ENCODE data around the gene CMTM3. TPM values are rescaled to one million over a fixed set of nuclear protein-coding genes. Genes with fewer than 3 reads are reported as not detected.
A peak's percentile ranks its signal among the peaks of the same experiment; 100 is the strongest.
"Not testable (repeated sequence)": the region's sequence is repeated elsewhere in the genome, so short reads cannot be mapped to it uniquely, and the experiment has no call there.

CMTM3 gene
- total RNA-seq, 1 experiment from 2014 or later = 9.1 TPM

DNA sequence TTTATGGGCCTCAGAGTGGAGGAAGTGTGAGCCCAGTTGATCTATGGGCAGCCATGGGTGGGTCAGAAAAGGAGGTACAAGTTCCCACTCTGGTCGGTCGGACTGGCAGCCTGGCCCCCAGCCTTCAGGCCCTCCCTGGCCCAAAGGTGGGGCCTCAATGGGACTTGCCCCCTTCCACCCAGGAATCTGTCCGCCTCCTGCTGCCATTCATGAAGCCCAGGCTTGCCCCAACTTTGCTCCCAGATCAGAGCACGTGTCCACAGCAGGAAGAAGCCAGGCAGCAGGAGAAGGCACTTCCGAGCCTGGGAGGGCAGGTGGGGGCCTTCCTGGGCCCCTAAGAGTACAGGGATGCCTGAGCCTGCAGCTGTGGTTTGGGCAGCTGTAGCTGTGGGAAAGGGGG is 3.0 kb upstream of the CMTM3 start:
- in situ Hi-C loops (cut with HindIII; ENCODE audit: low pct_unique_long_range_greater_than_20kb, low sequenced_read_pairs) = no loop called here
- DNase-seq (ENCODE audit: low read depth, low spot score) = no peak

DNA sequence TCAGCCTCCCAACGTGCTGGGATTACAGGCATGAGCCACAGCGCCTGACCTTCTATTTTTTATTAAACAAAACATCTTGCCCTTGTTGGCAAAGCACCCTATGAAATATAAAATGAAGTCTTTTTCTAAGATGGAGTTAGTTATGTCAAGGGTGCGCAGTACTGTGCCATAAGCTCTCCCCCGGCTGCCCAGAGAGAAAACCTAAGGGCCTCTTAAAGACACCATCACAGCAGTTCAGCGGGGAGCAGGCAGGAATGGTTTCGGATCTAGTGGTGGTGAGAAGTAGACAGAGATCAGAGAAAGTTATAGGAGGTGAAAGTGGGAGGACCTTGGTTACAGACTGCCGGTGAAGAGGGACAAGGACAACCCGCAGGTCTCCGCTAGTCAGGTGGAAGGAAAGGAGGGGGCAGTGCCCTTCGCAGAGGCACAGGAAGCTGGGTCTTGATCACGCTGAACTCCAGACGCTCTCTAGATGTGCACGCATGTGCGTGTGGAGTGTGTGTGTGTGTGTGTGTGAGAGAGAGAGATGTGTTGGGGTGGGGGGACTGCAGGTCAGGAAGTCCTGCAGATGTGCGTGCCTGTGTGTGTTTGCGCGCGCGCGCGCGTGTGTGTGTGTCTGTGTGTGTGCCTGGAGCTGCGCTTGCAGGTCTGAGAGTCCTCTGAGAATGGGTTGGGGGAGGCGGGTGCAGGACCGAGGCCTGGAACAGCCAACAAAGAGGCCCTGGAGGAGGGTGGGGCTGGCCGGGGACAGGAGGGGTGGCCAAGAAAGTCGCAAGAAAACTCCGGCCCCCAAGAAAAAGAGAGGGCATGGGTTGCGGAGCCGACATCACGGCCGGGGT is 748 bp upstream of the CMTM3 start:
- in situ Hi-C loops (cut with HindIII; ENCODE audit: low pct_unique_long_range_greater_than_20kb, low sequenced_read_pairs) = no loop called here
- peak; percentile 68 for DNase-seq (ENCODE audit: low read depth, low spot score)

DNA sequence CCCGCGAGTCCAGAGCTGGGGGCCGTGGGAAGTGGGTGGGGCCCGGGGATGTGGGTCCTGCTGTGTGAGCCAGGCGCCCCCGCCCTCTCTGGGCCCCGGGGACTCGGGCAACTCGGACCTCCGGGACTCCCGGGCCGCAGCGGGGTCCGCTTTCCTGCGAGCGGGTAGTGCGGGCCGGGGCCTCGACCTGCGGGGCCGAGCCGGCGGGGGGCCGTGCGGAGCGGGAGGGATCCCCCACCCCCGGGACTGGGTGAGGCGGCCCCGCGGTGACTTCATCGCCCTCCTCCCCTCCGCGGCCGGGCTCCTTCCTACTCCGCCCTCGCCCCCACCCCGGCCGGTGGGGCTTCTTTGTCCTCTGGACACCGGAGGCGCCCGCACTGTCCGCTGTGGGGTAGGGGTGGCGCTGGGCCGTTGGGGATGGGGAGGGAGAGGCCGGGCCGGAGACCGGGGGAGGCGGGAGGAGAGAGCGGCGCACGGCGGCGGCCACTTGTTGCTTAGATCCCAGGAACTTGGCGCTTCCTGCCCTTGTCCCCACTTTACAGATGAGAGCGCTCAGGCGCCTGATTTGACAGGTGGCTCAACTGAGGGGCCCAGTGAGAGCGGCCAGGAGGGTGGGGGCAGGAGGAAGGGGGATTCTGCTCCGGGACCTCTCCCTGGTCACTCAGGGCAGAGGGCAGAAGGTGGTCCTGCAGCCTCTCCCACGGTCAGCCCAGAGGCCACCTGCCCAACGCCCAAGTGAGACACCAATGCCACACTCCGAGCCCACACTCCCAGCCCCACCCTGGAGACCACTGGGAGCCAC is 874 bp downstream of the CMTM3 start:
- in situ Hi-C loops (cut with HindIII; ENCODE audit: low pct_unique_long_range_greater_than_20kb, low sequenced_read_pairs) = no loop called here
- DNase-seq (ENCODE audit: low read depth, low spot score) = no peak

DNA sequence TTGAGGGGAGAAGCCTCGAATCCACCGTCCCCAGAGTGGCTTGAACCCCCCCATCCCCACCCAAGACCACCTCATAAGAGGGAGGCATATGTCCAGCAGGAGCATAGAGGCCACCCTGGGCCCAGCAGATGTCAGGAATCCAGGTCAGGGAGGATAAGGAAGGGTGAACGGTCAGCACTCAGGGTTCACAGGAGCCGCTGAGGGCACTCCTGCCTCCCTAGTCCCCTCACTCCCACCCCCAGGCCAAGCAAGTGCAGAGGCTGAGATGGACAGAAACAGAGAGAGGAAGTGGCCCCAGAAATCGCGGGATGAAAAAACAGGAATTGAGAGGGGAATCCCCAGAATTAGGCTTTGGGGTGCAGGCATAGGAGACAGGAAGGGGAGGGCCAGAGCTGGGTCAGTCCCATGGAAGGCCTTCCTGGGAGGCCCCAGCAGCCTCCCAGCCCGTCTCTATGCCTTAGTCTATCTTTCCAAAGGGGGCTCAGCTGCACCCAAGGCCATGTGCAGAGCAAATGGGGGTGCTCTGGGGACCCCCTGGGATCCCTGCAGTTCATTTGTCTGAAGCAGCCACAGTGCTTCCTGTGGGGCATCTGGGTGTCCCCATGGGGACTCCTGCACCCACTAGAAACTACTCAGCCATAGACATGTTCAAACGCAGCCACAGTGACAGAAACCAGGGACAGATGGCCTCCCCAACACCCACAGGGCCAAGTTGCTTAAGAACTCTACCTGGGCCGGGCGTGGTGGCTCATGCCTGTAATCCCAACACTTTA is 1.7 kb downstream of the CMTM3 start:
- in situ Hi-C loops (cut with HindIII; ENCODE audit: low pct_unique_long_range_greater_than_20kb, low sequenced_read_pairs) = no loop called here
- DNase-seq (ENCODE audit: low read depth, low spot score) = no peak

DNA sequence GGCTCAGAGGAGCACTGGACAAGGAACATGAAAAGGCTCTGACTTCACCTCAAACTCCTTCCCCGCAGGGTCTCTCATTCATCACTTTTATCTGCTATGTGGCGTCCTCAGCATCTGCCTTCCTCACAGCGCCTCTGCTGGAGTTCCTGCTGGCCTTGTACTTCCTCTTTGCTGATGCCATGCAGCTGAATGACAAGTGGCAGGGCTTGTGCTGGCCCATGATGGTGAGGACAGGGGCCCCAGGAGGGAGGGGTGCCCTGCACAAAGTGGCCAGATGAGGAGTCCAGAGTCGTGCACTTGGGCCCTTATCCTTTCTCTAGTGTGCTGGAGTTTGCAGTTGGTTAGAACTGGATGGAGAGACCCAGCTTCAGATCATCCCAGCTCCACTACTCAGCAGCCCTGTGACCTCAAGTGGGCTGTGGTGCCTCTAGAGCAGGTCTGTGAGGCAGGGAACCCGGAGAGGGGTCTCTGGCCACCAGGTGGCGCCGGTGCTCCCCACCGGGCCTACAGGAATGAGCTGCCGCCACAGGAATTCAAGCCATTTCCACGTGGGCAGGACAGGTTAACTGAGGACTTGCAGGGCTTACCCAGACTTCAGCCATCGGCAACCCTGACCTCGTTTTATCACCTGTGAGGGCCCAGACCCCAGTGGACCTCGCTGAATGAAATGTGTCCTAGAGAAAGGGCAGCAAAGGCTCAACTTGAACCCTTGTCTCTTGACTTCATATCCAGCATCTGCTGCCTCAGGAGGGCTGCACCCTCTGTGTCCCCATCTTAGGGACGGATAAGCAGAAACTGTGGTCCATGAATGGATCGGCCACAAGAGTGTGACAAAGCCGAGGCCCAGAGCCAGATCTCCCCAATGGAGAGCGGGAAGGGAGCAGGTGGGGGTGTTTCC is 4.0 kb downstream of the CMTM3 start:
- peak; percentile 85 for DNase-seq (ENCODE audit: low read depth, low spot score)
- in situ Hi-C loops (cut with HindIII; ENCODE audit: low pct_unique_long_range_greater_than_20kb, low sequenced_read_pairs) = no loop called here

DNA sequence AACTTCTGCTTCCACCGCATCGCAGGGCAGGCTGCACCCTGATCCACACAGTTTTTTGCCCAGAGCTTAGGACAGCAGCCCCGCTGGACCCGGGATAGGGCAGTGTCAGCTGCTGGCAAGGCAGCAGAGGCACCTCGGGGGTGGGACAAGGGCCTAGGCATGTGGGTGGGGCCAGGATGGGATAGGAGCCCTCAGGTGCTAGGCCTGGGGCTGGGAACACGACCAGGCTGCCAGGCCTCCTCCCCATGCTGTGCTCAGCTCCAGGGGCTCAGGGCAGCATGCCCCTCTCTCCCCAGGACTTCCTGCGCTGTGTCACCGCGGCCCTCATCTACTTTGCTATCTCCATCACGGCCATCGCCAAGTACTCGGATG is 4.6 kb downstream of the CMTM3 start:
- no peak for DNase-seq (ENCODE audit: low read depth, low spot score)
- in situ Hi-C loops (cut with HindIII; ENCODE audit: low pct_unique_long_range_greater_than_20kb, low sequenced_read_pairs) = no loop called here

DNA sequence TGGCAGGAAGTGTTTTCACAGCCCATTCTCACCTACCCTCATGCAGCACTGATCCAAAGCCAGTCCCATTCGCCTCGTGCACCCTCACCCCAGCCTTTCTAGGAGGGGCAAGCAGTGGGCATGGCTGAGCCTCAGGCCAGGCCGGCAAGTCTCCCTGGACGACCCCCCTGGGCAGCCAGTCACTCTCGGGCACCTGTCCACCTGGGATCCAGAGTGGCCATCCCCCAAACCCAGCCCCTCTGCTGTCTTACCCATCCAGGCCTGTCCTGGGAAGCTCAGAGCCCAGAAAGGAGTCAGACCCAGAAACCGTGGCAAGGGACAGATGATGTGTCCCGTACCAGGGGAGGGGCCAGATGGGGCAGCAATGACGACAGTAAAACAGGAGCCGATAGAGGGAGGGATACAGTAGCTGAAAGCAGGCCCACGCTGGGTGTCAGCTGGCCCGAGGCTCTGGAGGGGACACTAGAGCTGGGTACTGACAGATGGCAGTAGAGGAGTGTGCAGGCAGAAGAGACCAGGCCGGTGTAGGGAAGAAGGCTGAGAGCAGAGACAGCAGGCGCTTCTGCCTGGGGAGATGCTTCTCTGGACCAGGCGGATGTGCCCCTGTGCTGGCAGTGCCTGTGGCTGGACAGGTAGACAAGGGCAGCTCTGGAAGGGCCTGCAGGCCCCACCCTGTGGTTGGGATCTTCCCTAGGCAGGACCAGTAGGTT is 5.8 kb downstream of the CMTM3 start:
- in situ Hi-C loops (cut with HindIII; ENCODE audit: low pct_unique_long_range_greater_than_20kb, low sequenced_read_pairs) = no loop called here
- no peak for DNase-seq (ENCODE audit: low read depth, low spot score)

DNA sequence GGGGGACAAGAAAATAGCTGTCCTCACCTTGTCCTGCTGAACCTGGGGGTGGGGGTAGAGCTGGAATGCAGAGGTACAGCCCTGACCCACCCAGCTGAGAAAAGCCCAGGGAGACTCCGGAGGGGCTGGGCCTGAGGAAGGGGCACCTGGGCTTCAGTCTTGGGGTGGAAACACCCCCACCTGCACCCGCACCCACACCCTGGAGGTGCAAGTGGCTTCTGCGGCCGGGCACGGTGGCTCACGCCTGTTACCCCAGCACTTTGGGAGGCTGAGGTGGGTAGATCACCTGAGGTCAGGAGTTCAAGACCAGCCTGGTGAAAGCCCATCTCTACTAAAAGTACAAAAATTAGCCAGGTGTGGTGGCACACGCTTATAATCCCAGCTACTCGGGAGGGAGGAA is 7.4 kb downstream of the CMTM3 start:
- DNase-seq (ENCODE audit: low read depth, low spot score); in situ Hi-C loops (cut with HindIII; ENCODE audit: low pct_unique_long_range_greater_than_20kb, low sequenced_read_pairs): not testable (repeated sequence)

DNA sequence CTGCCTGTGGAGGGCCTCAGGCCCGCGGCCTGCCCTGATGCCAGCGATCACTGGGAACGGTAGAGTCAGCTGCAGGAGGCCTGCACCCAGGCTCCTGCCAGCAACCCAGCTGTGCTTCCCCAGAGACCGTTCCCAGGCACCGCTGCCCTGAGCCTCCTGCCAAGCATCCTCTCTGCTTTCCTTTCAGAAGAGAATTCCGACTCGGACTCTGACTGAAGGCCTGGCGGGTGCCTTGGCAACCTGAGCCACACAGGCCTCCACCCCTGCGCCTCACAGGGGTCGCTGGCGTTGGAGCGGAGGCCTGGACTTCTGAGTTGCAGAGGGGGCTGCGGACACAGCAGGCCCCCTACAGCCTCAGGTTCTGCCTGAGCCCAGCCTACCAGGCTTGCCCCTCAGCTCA is 7.9 kb downstream of the CMTM3 start:
- in situ Hi-C loops (cut with HindIII; ENCODE audit: low pct_unique_long_range_greater_than_20kb, low sequenced_read_pairs) = no loop called here
- DNase-seq (ENCODE audit: low read depth, low spot score) = no peak

DNA sequence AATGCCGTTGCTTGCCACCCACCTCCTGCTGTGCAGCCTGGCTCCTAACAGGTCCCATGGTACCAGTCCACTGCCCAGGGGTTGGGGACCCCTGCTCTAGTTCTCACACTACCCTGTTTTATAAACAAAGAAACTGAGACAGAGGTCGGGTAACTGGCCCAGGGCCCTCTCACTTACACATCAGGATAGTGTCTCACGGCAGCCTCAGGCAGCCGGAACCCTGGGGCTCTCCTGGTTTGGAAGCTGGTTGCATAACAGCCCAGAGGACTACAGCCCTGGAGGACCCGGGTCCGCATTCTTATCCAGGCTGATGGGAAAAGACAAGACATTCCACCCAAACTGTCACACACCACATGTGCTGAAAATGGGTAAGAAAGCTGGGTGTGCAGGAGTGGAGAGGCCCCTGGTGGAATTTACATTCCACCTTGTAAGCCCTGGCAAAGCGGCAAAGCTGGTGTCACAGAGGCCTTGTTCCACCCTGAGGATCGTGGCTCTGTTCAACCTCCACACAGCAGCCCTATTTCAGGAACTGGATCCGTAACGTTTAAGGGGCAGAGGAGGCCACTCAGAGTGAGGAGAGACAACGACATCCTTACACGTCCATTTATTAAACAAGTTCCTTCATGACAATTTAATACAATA is 9.8 kb downstream of the CMTM3 start:
- no peak for DNase-seq (ENCODE audit: low read depth, low spot score)
- in situ Hi-C loops (cut with HindIII; ENCODE audit: low pct_unique_long_range_greater_than_20kb, low sequenced_read_pairs) = no loop called here

DNA sequence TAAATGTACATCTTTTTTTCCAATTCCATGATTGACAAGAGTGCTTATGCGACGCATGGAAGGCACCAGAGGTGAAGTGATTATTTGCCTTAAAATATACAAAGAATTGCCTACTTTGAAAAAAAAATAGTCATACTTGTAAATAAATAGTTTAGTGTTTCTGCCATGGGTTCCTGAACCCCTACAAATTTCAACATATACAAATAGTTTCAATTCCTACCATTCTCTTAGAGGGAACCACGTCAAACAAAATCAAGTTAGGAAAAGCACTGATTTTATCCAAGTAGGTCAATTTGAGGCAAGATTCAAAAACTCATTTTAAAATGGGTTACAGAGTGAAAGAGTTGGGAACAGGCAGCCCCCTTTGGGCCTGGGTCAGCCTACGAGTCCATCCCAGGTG is 11.7 kb downstream of the CMTM3 start:
- no peak for DNase-seq (ENCODE audit: low read depth, low spot score)
- in situ Hi-C loops (cut with HindIII; ENCODE audit: low pct_unique_long_range_greater_than_20kb, low sequenced_read_pairs) = no loop called here

DNA sequence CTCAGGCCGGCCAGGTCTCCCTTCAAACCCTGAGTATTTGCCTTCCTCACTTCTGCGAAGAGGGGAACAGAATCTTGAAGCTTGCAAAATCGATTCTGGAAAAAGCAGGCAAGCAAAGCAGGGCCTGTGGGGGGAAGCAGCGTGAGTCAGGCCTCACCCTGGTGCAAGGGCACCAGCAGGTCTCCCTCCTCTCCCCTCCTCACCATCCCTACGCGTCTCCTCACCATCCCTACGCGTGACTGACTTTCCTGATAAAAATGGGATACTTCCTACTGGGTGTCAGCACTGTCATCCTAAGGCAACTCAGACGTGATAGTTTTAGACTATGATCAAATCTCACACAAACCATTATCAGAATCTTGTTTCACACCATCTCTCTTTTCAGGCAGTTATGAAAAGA is 12.1 kb downstream of the CMTM3 start:
- no peak for DNase-seq (ENCODE audit: low read depth, low spot score)
- in situ Hi-C loops (cut with HindIII; ENCODE audit: low pct_unique_long_range_greater_than_20kb, low sequenced_read_pairs) = no loop called here

DNA sequence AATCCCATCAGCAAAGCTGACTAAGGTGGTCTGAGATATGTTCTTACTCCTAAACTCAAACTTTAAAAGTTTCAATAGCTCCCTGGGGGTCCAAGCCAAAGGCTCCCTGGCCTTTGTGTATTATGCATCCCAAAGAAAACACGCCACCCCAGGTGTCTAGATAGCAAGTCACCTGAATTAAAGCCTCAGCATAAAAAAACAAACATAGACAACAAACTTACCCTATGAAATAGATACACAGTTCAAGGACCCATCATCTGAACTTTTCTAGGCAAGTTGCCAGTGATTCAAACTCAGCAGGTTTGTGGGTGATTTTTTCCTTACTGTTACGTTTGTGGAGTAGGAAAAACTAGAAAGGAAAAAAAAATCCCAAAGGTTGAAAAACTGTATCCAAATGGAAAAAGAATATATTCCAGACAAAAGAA is 12.5 kb downstream of the CMTM3 start:
- no peak for DNase-seq (ENCODE audit: low read depth, low spot score)
- in situ Hi-C loops (cut with HindIII; ENCODE audit: low pct_unique_long_range_greater_than_20kb, low sequenced_read_pairs) = no loop called here

DNA sequence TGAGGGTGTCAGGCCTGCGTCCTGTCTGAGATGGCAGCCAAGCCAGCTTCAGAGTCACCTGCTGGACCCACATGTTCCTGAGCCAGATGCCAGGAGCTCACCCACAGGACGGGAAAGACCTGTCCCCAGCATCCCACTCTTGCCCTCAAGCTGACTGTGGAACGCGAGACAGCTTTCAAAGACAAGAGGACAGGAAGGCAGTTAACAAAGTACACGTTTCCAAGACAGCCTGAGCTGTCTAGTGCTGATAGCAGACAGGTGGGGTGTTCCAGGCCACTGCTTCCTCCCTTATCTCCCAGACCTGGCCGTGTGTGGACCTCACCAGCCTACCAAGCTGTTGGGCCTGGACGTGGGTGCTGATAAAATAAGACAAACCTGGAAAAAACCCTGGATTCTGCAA is 13.2 kb downstream of the CMTM3 start:
- in situ Hi-C loops (cut with HindIII; ENCODE audit: low pct_unique_long_range_greater_than_20kb, low sequenced_read_pairs) = no loop called here
- no peak for DNase-seq (ENCODE audit: low read depth, low spot score)

DNA sequence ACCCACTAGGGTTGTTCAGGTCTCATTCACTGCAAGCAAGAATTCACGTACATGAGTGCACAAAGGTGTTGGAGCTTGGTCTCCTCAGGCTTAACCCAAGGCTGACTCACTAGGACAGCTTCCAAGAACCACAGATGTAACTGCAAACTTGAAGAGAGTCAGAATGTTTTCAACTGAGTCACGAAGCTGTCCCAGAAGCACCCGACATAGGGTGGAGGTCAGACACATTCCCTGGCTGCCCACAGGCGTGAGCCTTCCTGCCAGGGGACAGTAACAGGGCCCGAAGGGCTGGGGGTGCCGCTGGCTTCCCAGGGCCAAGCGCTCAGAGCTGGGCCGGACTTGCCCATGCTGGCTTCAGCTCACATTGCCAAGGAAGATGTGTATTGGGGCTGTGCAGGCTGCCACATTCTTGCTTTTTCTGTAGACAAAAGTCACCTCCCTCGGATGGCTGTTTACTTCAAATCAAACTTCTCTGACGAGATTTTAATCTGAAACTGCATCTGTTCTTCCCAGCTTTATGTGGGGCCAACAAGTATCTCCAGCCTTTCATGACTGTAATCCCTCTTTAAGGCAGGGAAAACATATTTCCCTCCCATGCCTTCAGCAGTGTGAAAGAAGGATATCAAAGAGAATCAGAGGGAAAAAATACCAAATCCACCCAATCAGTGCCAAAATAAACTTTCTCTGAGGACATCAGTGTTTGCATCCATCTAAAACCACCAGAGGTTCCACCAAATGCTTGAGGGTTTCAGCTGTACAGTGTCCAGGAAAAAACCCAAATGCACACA is 14.3 kb downstream of the CMTM3 start:
- in situ Hi-C loops (cut with HindIII; ENCODE audit: low pct_unique_long_range_greater_than_20kb, low sequenced_read_pairs) = no loop called here
- DNase-seq (ENCODE audit: low read depth, low spot score) = no peak
